Parathyroid adenoma (tissue), 2 donors: Measurements from ENCODE around the gene PLAGL1.

Experiments
- H2AFZ ChIP-seq: fragments of 300-600 bp; sonication (generic); one replicate; pipeline ENCODE4 v1.7.0; 2017; ENCODE audit warnings: antibody characterized with exemption, mild to moderate bottlenecking
- H3K27ac ChIP-seq: fragments of 300-600 bp; sonication (generic); one replicate; pipeline ENCODE4 v1.7.0; 2017
- H3K27me3 ChIP-seq: fragments of 300-600 bp; sonication (generic); one replicate; pipeline ENCODE4 v1.7.0; 2017; ENCODE audit warnings: low read length; ENCODE audit not compliant: control insufficient read depth, insufficient read depth
- H3K36me3 ChIP-seq: fragments of 300-600 bp; sonication (generic); one replicate; pipeline ENCODE4 v1.7.0; 2017; ENCODE audit warnings: low read length; ENCODE audit not compliant: control insufficient read depth, insufficient read depth
- H3K4me1 ChIP-seq: fragments of 300-600 bp; sonication (generic); one replicate; pipeline ENCODE4 v1.7.0; 2017; ENCODE audit warnings: control low read depth
- H3K4me2 ChIP-seq: fragments of 300-600 bp; sonication (generic); one replicate; pipeline ENCODE4 v1.7.0; 2017; ENCODE audit warnings: low read length
- H3K4me3 ChIP-seq: fragments of 300-600 bp; sonication (generic); one replicate; pipeline ENCODE4 v1.7.0; 2017; ENCODE audit warnings: low read depth, low read length
- H3K79me2 ChIP-seq: fragments of 300-600 bp; sonication (generic); one replicate; pipeline ENCODE4 v1.7.0; 2017; ENCODE audit warnings: control low read depth
- H3K9ac ChIP-seq: fragments of 300-600 bp; sonication (generic); one replicate; pipeline ENCODE4 v1.7.0; 2017; ENCODE audit warnings: mild to moderate bottlenecking
- H3K9me3 ChIP-seq: fragments of 300-600 bp; sonication (generic); one replicate; pipeline ENCODE4 v1.7.0; 2017; ENCODE audit warnings: low read length; ENCODE audit not compliant: control insufficient read depth
- CTCF ChIP-seq: fragments of 300-600 bp; sonication (generic); IDR thresholded peaks from one replicate; pipeline ENCODE4 v1.7.0; 2017; ENCODE audit warnings: antibody characterized with exemption, mild to moderate bottlenecking
- donor health status: primary hyperparathyroidism.

The PLAGL1 gene

GRCh38 chr6:144035416-144035815 is 27.4 kb upstream of the PLAGL1 start:
- no peak overlapping the region for H3K27ac ChIP-seq

GRCh38 chr6:144033816-144034735 is 26.0 kb upstream of the PLAGL1 start:
- Histone ChIP-seq H3K4me2 (no peak overlapping the region), H3K36me3 (no peaks in the 10 kb centered on the region), H3K4me1 (no peaks in the 10 kb centered on the region), H2AFZ (no peak overlapping the region), H3K9ac (no peak overlapping the region), H3K4me3 (no peak overlapping the region), H3K27me3 (no peaks in the 10 kb centered on the region), H3K79me2 (no peaks in the 10 kb centered on the region), H3K9me3 (no peaks in the 10 kb centered on the region), H3K27ac (no peak overlapping the region)
- TF ChIP-seq CTCF: no peak

More at GRCh38 chr6:144035416-144035815, 27.4 kb upstream of the PLAGL1 start:
- Histone ChIP-seq H3K4me2 (no peak overlapping the region), H3K4me3 (no peak overlapping the region), H3K79me2 (no peaks in the 10 kb centered on the region), H3K27me3 (no peaks in the 10 kb centered on the region), H2AFZ (no peak overlapping the region), H3K4me1 (no peaks in the 10 kb centered on the region), H3K9ac (no peak overlapping the region), H3K36me3 (no peaks in the 10 kb centered on the region), H3K9me3 (no peaks in the 10 kb centered on the region)
- no peak for TF ChIP-seq CTCF

- H2AFZ ChIP-seq: no peak overlapping the region
- H3K27ac ChIP-seq: no peak overlapping the region
- H3K4me2 ChIP-seq: no peak overlapping the region
- H3K9ac ChIP-seq: no peak overlapping the region
- no peaks in the 10 kb centered on the region for H3K79me2 ChIP-seq
- no peaks in the 10 kb centered on the region for H3K27me3 ChIP-seq
- no peak for TF ChIP-seq CTCF
- no peaks in the 10 kb centered on the region for H3K4me1 ChIP-seq
- H3K36me3 ChIP-seq: no peaks in the 10 kb centered on the region
- no peaks in the 10 kb centered on the region for H3K9me3 ChIP-seq
- H3K4me3 ChIP-seq: no peak overlapping the region
These were observed 21.4 kb upstream of the PLAGL1 start for GRCh38 chr6:144029452-144029851.

- Histone ChIP-seq H3K4me2 (no peak overlapping the region), H3K9ac (no peak overlapping the region), H3K79me2 (no peaks in the 10 kb centered on the region), H2AFZ (no peak overlapping the region), H3K27ac (no peak overlapping the region), H3K36me3 (no peaks in the 10 kb centered on the region), H3K4me1 (no peaks in the 10 kb centered on the region), H3K4me3 (no peak overlapping the region), H3K27me3 (no peaks in the 10 kb centered on the region), H3K9me3 (no peaks in the 10 kb centered on the region)
- TF ChIP-seq CTCF: no peak
These were observed 20.0 kb upstream of the PLAGL1 start for GRCh38 chr6:144027932-144028587.
